Glutamatergic neuron (in vitro differentiated cells): ENCODE results near the gene TMEM94. TPM values are rescaled to one million over a fixed set of nuclear protein-coding genes. Genes with fewer than 3 reads are reported as not detected.

Experiments
- DNase-seq: peaks from one replicate; pipeline ENCODE4 v3.0.0; 2022
- H3K27ac Mint-ChIP-seq: one replicate; pipeline ENCODE4 v1.8.0; 2020; ENCODE audit warnings: mild to moderate bottlenecking, mixed read lengths, inconsistent platforms; ENCODE audit not compliant: unreplicated experiment
- H3K27me3 Mint-ChIP-seq: one replicate; pipeline ENCODE4 v1.8.0; 2020; ENCODE audit warnings: mild to moderate bottlenecking, moderate library complexity, mixed read lengths, inconsistent platforms; ENCODE audit not compliant: unreplicated experiment
- H3K36me3 Mint-ChIP-seq: one replicate; pipeline ENCODE4 v1.8.0; 2020; ENCODE audit warnings: mild to moderate bottlenecking, mixed read lengths, inconsistent platforms; ENCODE audit not compliant: unreplicated experiment
- H3K4me1 Mint-ChIP-seq: one replicate; pipeline ENCODE4 v1.8.0; 2020; ENCODE audit warnings: mild to moderate bottlenecking, low read depth, mixed read lengths, inconsistent platforms; ENCODE audit not compliant: unreplicated experiment
- H3K4me3 Mint-ChIP-seq: one replicate; pipeline ENCODE4 v1.8.0; 2020; ENCODE audit warnings: mild to moderate bottlenecking, mixed read lengths, inconsistent platforms; ENCODE audit not compliant: unreplicated experiment
- H3K9me3 Mint-ChIP-seq: one replicate; pipeline ENCODE4 v1.8.0; 2020; ENCODE audit warnings: mild to moderate bottlenecking, moderate library complexity, mixed read lengths, inconsistent platforms; ENCODE audit not compliant: unreplicated experiment
- CTCF ChIP-seq: fragments of 200-600 bp; sonication (generic); IDR thresholded peaks from one replicate; pipeline ENCODE4 v1.5.0; 2021; ENCODE audit not compliant: partially characterized antibody, unreplicated experiment
- total RNA-seq: library from RNA; stranded (reverse); fragmentation: NEBNext Ultra II Directional; extraction: Animal tissue kit (Norgen Biotek cat#: 25700); gene quantifications from one replicate; pipeline ENCODE4 v1.2.1, GENCODE V29; 2021; ENCODE audit not compliant: unreplicated experiment

Gene TMEM94
- total RNA-seq, 1 donor from 2014 or later = 117 TPM

GRCh38 chr17:75524970-75525805 is 68.8 kb downstream of the TMEM94 start, which contains the start of gene LLGL2:
Gene LLGL2, plus strand, starts transcription at chr17:75525697. Its CDS starts 17,730 bp downstream, at chr17:75543427.
- Mint-ChIP-seq H3K4me1 (no peaks in the 10 kb centered on the region), H3K9me3 (no peaks in the 10 kb centered on the region), H3K4me3 (peak within 1 kb of the TSS; percentile 63), H3K27ac (no peak within 1 kb of the TSS), H3K36me3 (no peaks in the 10 kb centered on the region), H3K27me3 (peaks cover 3% of the 10 kb centered on the region)
- peak; percentile 56 for DNase-seq
- no peak for TF ChIP-seq CTCF

- Mint-ChIP-seq H3K36me3 (no peaks in the 10 kb centered on the region), H3K27me3 (peaks cover 3% of the 10 kb centered on the region)
Measured at GRCh38 chr17:75525806-75526554, 69.5 kb downstream of the TMEM94 start.

GRCh38 chr17:75526555-75527270 is 70.3 kb downstream of the TMEM94 start:
- Mint-ChIP-seq H3K27ac (no peak overlapping the region), H3K27me3 (peaks cover 3% of the 10 kb centered on the region), H3K9me3 (no peaks in the 10 kb centered on the region), H3K4me3 (peak overlapping the region; percentile 63), H3K36me3 (no peaks in the 10 kb centered on the region), H3K4me1 (no peaks in the 10 kb centered on the region)
- TF ChIP-seq CTCF = no peak
- no peak for DNase-seq

More at GRCh38 chr17:75525806-75526554, 69.5 kb downstream of the TMEM94 start:
- Mint-ChIP-seq H3K4me3 (peak overlapping the region; percentile 63), H3K9me3 (no peaks in the 10 kb centered on the region), H3K27ac (no peak overlapping the region), H3K4me1 (no peaks in the 10 kb centered on the region)
- no peak for DNase-seq
- TF ChIP-seq CTCF = no peak

- no peak overlapping the region for H3K27ac Mint-ChIP-seq
- no peaks in the 10 kb centered on the region for H3K36me3 Mint-ChIP-seq
- TF ChIP-seq CTCF = no peak
- no peak for DNase-seq
- no peak overlapping the region for H3K4me3 Mint-ChIP-seq
- H3K27me3 Mint-ChIP-seq = no peaks in the 10 kb centered on the region
- peaks cover 2% of the 10 kb centered on the region for H3K9me3 Mint-ChIP-seq
- H3K4me1 Mint-ChIP-seq = peaks cover 4% of the 10 kb centered on the region
Measured at GRCh38 chr17:75530837-75531720, 74.6 kb downstream of the TMEM94 start.
